Upper lobe of right lung (tissue), 1 donor: ENCODE data around the gene KRT4. TPM values are rescaled to one million over a fixed set of nuclear protein-coding genes. Genes with fewer than 3 reads are reported as not detected.

Experiments used
- ATAC-seq: fragments of 200-7000 bp; cut with Tn5 transposase; one replicate; pipeline ENCODE4 v1.9.1; 2020; ENCODE audit warnings: mild to moderate bottlenecking, moderate library complexity
- DNase-seq: peaks from one replicate; pipeline ENCODE4 v3.0.0-alpha.2; 2020
- H3K27ac ChIP-seq: fragments of 200-600 bp; one replicate; pipeline ENCODE4 v1.8.0; 2022
- H3K27me3 ChIP-seq: fragments of 200-600 bp; one replicate; pipeline ENCODE4 v1.8.0; 2022; ENCODE audit warnings: mild to moderate bottlenecking
- H3K36me3 ChIP-seq: fragments of 200-600 bp; one replicate; pipeline ENCODE4 v1.8.0; 2022
- H3K4me1 ChIP-seq: fragments of 200-600 bp; one replicate; pipeline ENCODE4 v1.8.0; 2022
- H3K4me3 ChIP-seq: fragments of 200-600 bp; one replicate; pipeline ENCODE4 v1.8.0; 2022; ENCODE audit warnings: mild to moderate bottlenecking
- H3K9me3 ChIP-seq: fragments of 200-600 bp; one replicate; pipeline ENCODE4 v1.8.0; 2022
- CTCF ChIP-seq: fragments of 200-600 bp; IDR thresholded peaks from one replicate; pipeline ENCODE4 v1.8.0; 2022; ENCODE audit warnings: antibody characterized with exemption
- intact Hi-C: fragments of 100-400 bp; cut with DNase I; formaldehyde crosslinking; loops from one replicate; pipeline ENCODE4 v1.11.0; 2022
- total RNA-seq: library from RNA; stranded (reverse); fragmentation: NEBNext Ultra II Directional; extraction: Animal tissue kit (Norgen Biotek cat#: 25700); gene quantifications from one replicate; pipeline ENCODE4 v1.2.1, GENCODE V29; 2021
- donor health status: DM: no; HTN: yes; CAD: no; lungs with severe emphysema.

Gene KRT4
- total RNA-seq, 1 donor from 2014 or later = 6.8 TPM

DNA sequence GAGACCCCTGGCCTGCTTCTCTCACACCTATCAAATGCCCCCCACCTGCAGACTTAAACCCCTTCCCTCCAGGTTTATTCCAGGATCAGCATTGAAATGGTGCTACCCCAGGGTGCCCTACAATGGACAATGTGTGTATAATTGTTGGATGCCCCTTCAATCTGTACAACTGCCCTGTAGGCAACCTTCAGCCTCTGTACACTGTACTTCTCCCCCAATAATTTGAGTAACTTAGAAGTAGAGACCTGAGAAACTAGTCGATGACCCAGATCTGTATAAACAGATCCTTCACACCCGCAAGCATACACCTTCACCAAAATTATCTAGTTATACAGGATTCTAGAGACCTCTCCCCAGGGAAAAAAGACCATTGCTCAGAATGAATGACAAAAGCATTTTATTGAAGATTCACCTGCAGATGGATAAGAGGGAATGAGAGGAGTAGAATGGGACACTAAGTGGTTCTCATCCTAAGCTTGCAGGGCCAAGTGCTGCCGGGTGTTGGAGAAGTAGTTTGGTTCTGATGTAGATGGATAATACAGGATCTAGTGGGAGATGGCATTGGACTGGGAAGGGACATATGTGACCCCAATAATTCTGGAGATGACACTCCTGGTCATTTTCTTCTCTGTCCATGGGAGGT lies 7.6 kb downstream of the KRT4 start:
- intact Hi-C loops = no loop called here
- no peaks in the 10 kb centered on the region for H3K4me1 ChIP-seq
- no peaks in the 10 kb centered on the region for H3K27me3 ChIP-seq
- ATAC-seq (no peak), DNase-seq (peak; percentile 3)
- no peaks in the 10 kb centered on the region for H3K36me3 ChIP-seq
- H3K9me3 ChIP-seq = no peaks in the 10 kb centered on the region
- H3K4me3 ChIP-seq = no peak overlapping the region
- H3K27ac ChIP-seq = no peak overlapping the region
- TF ChIP-seq CTCF = no peak

DNA sequence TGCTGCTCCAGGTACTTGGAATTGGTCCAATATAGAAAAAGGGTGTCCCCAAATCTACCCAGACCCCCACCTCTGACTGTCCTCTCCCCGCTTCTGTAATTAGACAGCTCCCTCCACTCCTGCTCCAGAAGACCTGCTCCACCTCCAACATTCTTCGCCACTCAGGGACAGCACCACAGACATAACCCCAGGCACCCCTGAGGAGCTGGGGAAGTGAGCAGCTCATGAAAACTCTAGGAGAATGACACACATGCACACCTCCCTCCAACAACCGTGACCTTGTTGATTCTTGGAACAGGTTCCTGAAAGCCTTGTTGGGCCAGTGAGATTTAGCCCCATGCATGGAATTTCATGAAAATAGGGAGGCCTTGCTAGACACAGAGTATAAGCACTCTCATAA lies 8.2 kb downstream of the KRT4 start:
- intact Hi-C loops = no loop called here
- ATAC-seq (no peak), DNase-seq (no peak)
- Histone ChIP-seq H3K9me3 (no peaks in the 10 kb centered on the region), H3K27ac (no peak overlapping the region), H3K36me3 (no peaks in the 10 kb centered on the region), H3K4me1 (no peaks in the 10 kb centered on the region), H3K4me3 (no peak overlapping the region), H3K27me3 (no peaks in the 10 kb centered on the region)
- no peak for TF ChIP-seq CTCF

GRCh38 chr12:52805000-52805399 lies 8.9 kb downstream of the KRT4 start:
- Histone ChIP-seq H3K36me3 (no peaks in the 10 kb centered on the region), H3K4me1 (peaks cover 6% of the 10 kb centered on the region), H3K4me3 (no peak overlapping the region), H3K9me3 (no peaks in the 10 kb centered on the region), H3K27ac (no peak overlapping the region), H3K27me3 (no peaks in the 10 kb centered on the region)
- TF ChIP-seq CTCF = no peak
- no peak for ATAC-seq
- DNase-seq = peak; percentile 10
- intact Hi-C loops = no loop called here

DNA sequence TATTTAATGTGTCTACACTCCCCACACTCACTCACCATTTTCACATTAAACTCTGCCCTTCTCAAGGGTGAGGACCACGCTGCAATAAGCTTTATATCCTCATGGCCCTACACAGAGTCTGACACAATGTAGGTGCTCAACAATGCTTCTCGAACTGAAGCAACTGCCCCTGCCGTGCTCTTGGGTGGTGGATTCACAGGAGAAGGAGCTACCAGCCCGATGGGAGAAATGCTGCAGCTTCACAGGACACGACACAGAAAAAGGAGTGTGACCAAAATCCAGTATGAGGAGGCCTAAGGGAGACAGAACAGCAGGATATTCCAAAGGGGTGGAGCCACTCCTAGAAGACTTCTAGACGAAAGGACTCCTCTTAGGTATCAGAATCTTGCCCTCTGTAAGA lies 11.5 kb downstream of the KRT4 start:
- intact Hi-C loops = no loop called here
- Histone ChIP-seq H3K36me3 (no peaks in the 10 kb centered on the region), H3K4me3 (no peak overlapping the region), H3K9me3 (no peaks in the 10 kb centered on the region), H3K27ac (no peak overlapping the region), H3K4me1 (peaks cover 11% of the 10 kb centered on the region), H3K27me3 (no peaks in the 10 kb centered on the region)
- DNase-seq (peak; percentile 38), ATAC-seq (no peak)
- no peak for TF ChIP-seq CTCF

DNA sequence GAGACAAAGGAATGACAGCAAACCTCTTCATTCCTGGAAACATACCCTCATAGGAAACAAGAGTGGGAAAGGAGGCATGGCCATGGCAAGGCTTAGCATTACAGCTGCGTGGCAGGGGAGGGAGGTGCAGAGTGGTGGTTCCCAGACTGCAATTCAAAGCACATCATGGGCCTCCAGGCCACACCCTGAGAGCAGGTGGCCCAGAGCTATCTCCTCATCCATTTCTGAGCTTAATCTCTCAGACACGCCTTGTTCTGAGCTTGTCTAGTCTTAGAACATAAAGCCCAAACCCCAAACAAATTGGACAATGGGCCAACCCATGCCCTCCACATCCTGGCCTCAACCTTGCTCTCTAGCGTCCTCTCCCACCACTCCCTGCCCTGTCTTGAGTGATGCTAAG lies 12.1 kb downstream of the KRT4 start:
- TF ChIP-seq CTCF = no peak
- no peak overlapping the region for H3K27ac ChIP-seq
- ATAC-seq (no peak), DNase-seq (peak; percentile 20)
- intact Hi-C loops = no loop called here
- H3K27me3 ChIP-seq = no peaks in the 10 kb centered on the region
- no peaks in the 10 kb centered on the region for H3K9me3 ChIP-seq
- no peaks in the 10 kb centered on the region for H3K36me3 ChIP-seq
- H3K4me1 ChIP-seq = peaks cover 11% of the 10 kb centered on the region
- no peak overlapping the region for H3K4me3 ChIP-seq
